Esophagus muscularis mucosa (tissue), 4 donors: Measurements from ENCODE around the gene RMND1. TPM values are rescaled to one million over a fixed set of nuclear protein-coding genes. Genes with fewer than 3 reads are reported as not detected.

Experiments
- DNase-seq: peaks from one replicate; pipeline ENCODE4 v3.0.0-alpha.2; 2017; ENCODE audit errors: extremely low spot score
- H3K27ac ChIP-seq, 4 donors: fragments of 200-600 bp; sonication (generic); replicated peaks in 1 of 4; 1 replicate in 3 of 4; 2 replicates in 1 of 4; pipeline ENCODE4 v1.5.1; 2016 to 2019; ENCODE audit warnings: mild to moderate bottlenecking in 1 of 4
- H3K27me3 ChIP-seq, 4 donors: fragments of 200-600 bp; sonication (generic); one replicate each; pipeline versions ENCODE4 v1.5.1 to v1.6.0; 2016 to 2019
- H3K36me3 ChIP-seq, 4 donors: fragments of 200-600 bp; sonication (generic); one replicate each; pipeline ENCODE4 v1.5.1; 2016 to 2019
- H3K4me1 ChIP-seq, 4 donors: fragments of 200-600 bp; sonication (generic); one replicate each; pipeline ENCODE4 v1.5.1; 2016 to 2019
- H3K4me3 ChIP-seq, 4 donors: fragments of 200-600 bp; sonication (generic); 1 replicate in 2 of 4; 2 replicates in 2 of 4; pipeline ENCODE4 v1.5.1; 2016 to 2019; ENCODE audit warnings: mild to moderate bottlenecking in 4 of 4, moderate library complexity in 1 of 4
- H3K9me3 ChIP-seq, 4 donors: fragments of 200-600 bp; sonication (generic); 1 replicate in 3 of 4; 2 replicates in 1 of 4; pipeline ENCODE4 v1.5.1; 2016 to 2019
- EP300 ChIP-seq: sonication (generic); formaldehyde crosslinking; IDR thresholded peaks from one replicate; pipeline ENCODE4 v1.6.1; 2017; ENCODE audit warnings: antibody characterized with exemption
- POLR2A ChIP-seq: fragments of 450-650 bp; IDR thresholded peaks from one replicate; pipeline ENCODE4 v1.6.1; 2017; ENCODE audit warnings: antibody characterized with exemption, moderate library complexity, mild to moderate bottlenecking, low read depth
- POLR2AphosphoS5 ChIP-seq, 2 donors: sonication (generic); formaldehyde crosslinking; IDR thresholded peaks; one replicate each; pipeline ENCODE4 v1.6.1; 2017; ENCODE audit warnings: antibody characterized with exemption in 2 of 2
- WGBS: methylation state at CpG from one replicate; pipeline ENCODE4 v1.1.5; 2018; 5-methylcytosine and 5-hydroxymethylcytosine counted together
- intact Hi-C: fragments of 100-400 bp; cut with DNase I; formaldehyde crosslinking; loops from one replicate; pipeline ENCODE4 v1.15.1; 2023
- total RNA-seq, 4 donors: library from RNA; depleted of rRNA; stranded (reverse); fragments of >200 nt; gene quantifications; one replicate each; pipeline versions ENCODE4 v1.1.0 to v1.2.1, GENCODE V29; 2016
- TF ChIP-seq, protein P1 (sequence below), 3 experiments: fragments of 200-600 bp in 2 of 3; fragments of 450-650 bp in 1 of 3; sonication (generic) in 2 of 3; IDR thresholded peaks; one replicate each; pipeline ENCODE4 v1.5.1; 2017 to 2019; ENCODE audit warnings: antibody characterized with exemption in 3 of 3, mild to moderate bottlenecking in 2 of 3, moderate library complexity in 1 of 3

Gene RMND1
- total RNA-seq, 4 donors from 2014 or later: 9.9 to 18.7 (median 12.1) TPM

DNA sequence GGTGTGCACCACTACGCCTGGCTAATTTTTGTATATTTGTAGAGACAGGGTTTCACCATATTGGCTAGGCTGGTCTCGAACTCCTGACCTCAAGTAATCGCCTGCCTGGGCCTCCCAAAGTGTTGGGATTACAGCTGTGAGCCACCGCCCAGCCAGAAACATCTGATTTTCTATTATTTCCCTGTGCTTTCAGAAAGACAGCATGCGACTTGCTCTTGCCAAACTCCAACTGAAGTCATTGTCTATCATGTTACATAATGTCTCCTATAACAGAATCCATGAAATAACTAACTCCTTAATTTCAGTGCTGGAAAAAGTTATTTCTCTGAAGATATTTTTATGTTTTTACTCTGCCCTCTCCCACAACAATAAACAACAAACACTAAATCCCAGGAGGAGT lies 8.5 kb downstream of the RMND1 start:
- Histone ChIP-seq H3K27me3 (no peaks in the 10 kb centered on the region), H3K4me1 (peaks cover 34 to 50% (median 44%) of the 10 kb centered on the region in 4 donors), H3K27ac (peak overlapping the region in 2 of 4 donors; percentile 6 to 23), H3K9me3 (no peaks in the 10 kb centered on the region), H3K4me3 (no peak overlapping the region), H3K36me3 (peaks cover 0 to 4% (median 2%) of the 10 kb centered on the region in 4 donors)
- intact Hi-C loops: no loop called here
- TF ChIP-seq EP300 (no peak), POLR2A (no peak), POLR2AphosphoS5 (IDR thresholded peaks at IDR 0.05) (no peak)
- 83% methylated on average over 5 of the region's 5 CpGs for WGBS
- no peak for DNase-seq

DNA sequence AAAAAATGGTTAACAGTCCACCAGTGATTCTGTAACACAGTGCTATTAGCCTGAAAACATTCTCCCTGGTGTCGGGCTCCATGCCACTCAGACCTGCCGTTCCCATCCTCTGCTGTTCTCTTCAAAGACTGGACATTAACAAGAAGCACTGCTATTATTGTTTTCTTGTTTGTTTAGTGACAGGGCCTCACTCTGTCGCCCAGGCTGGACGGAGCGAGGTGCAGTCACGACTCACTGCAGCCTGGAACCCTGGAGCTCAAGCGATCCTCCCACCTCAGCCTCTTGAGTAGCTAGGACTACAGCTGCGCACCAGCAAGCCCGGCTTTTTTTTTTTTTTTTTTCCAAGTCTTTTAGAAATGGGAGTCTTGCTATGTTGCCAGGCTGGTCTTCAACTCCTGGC lies 9.6 kb downstream of the RMND1 start:
- 94% methylated on average over 9 of the region's 9 CpGs for WGBS
- Histone ChIP-seq H3K27ac (no peak overlapping the region), H3K36me3 (peaks cover 0 to 4% (median 2%) of the 10 kb centered on the region in 4 donors), H3K4me3 (no peak overlapping the region), H3K27me3 (no peaks in the 10 kb centered on the region), H3K4me1 (peaks cover 36 to 52% (median 46%) of the 10 kb centered on the region in 4 donors), H3K9me3 (no peaks in the 10 kb centered on the region)
- no peak for DNase-seq
- intact Hi-C loops: no loop called here
- TF ChIP-seq, protein P1, sequence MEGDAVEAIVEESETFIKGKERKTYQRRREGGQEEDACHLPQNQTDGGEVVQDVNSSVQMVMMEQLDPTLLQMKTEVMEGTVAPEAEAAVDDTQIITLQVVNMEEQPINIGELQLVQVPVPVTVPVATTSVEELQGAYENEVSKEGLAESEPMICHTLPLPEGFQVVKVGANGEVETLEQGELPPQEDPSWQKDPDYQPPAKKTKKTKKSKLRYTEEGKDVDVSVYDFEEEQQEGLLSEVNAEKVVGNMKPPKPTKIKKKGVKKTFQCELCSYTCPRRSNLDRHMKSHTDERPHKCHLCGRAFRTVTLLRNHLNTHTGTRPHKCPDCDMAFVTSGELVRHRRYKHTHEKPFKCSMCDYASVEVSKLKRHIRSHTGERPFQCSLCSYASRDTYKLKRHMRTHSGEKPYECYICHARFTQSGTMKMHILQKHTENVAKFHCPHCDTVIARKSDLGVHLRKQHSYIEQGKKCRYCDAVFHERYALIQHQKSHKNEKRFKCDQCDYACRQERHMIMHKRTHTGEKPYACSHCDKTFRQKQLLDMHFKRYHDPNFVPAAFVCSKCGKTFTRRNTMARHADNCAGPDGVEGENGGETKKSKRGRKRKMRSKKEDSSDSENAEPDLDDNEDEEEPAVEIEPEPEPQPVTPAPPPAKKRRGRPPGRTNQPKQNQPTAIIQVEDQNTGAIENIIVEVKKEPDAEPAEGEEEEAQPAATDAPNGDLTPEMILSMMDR (IDR thresholded peaks at IDR 0.05): no peak
- TF ChIP-seq EP300 (no peak), POLR2AphosphoS5 (IDR thresholded peaks at IDR 0.05) (no peak), POLR2A (no peak)

DNA sequence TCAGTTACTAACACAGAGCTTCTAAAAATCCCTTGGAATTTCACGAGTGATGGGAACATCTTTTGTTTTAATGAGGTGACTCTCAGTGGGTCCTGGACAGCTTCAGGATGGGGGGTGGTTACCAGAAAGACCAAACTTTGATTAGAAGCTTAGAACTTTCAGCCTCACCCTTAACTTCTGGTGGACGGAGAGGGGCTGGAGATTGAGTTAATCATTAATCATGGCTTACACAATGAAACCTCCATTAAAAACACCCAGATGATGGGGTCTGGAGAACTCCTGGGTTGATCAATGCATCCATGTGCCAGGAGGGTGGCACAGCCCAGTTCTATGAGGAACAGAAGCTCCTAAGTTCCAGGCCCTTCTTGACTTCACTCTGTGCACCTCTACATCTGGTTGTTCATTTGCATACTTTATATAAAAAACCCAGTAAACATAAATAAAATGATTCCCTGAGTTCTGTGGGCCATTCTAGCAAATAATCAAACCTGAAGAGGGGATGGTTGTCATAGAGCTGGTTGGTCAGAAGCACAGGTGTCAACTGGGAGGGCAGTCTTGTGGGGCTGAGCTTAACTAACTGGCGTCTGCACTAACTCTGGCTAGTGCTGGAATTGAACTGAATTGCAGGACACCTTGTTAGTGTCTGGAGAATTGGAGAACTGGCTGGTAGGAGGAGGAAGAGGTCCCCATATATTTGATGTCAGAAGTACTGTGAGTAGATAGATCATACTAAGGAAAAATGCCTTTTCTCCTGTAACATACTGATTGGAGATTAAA lies 10.3 kb downstream of the RMND1 start:
- peaks cover 0 to 4% (median 2%) of the 10 kb centered on the region in 4 donors for H3K36me3 ChIP-seq
- TF ChIP-seq, protein P1 (IDR thresholded peaks at IDR 0.05): no peak
- TF ChIP-seq POLR2A (no peak), POLR2AphosphoS5 (IDR thresholded peaks at IDR 0.05) (no peak), EP300 (no peak)
- no peaks in the 10 kb centered on the region for H3K27me3 ChIP-seq
- intact Hi-C loops: loop anchor here (1.0 kb wide), 1 partner anchor 35 kb away; no protein-coding TSS in a partner anchor
- no peak for DNase-seq
- H3K27ac ChIP-seq: no peak overlapping the region
- WGBS: 73% methylated on average over 3 of the region's 3 CpGs
- peaks cover 36 to 56% (median 47%) of the 10 kb centered on the region in 4 donors for H3K4me1 ChIP-seq
- no peak overlapping the region for H3K4me3 ChIP-seq
- H3K9me3 ChIP-seq: no peaks in the 10 kb centered on the region

DNA sequence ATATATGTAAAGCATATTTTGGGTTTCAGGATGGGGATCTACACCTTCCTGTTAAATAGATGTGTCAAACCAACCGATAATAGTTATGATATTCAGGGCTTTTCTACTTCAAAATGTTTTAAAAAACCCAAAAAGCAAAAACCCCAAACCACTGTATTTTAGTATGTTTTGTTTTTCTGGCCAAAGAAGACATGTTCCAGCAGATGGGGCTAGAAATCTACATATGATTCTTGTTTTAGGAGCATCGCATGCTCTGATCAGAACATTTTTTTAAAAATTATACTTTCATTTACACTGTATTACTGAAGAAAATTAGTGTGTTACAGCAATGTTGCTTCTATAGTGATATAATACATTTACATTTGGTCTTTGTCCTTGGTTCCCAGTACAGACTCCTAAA lies 11.0 kb downstream of the RMND1 start:
- DNase-seq: no peak
- H3K9me3 ChIP-seq: no peaks in the 10 kb centered on the region
- TF ChIP-seq, protein P1 (IDR thresholded peaks at IDR 0.05): peak; percentile 32 to 51 (median 34)
- TF ChIP-seq EP300: no peak
- no peaks in the 10 kb centered on the region for H3K27me3 ChIP-seq
- peaks cover 0 to 10% (median 2%) of the 10 kb centered on the region in 4 donors for H3K36me3 ChIP-seq
- H3K4me3 ChIP-seq: no peak overlapping the region
- peak overlapping the region in 2 of 4 donors; percentile 0 to 15 for H3K27ac ChIP-seq
- 52% methylated on average over 2 of the region's 2 CpGs for WGBS
- H3K4me1 ChIP-seq: peaks cover 29 to 53% (median 43%) of the 10 kb centered on the region in 4 donors
- intact Hi-C loops: loop anchor here (1.0 kb wide), 1 partner anchor 35 kb away; no protein-coding TSS in a partner anchor

DNA sequence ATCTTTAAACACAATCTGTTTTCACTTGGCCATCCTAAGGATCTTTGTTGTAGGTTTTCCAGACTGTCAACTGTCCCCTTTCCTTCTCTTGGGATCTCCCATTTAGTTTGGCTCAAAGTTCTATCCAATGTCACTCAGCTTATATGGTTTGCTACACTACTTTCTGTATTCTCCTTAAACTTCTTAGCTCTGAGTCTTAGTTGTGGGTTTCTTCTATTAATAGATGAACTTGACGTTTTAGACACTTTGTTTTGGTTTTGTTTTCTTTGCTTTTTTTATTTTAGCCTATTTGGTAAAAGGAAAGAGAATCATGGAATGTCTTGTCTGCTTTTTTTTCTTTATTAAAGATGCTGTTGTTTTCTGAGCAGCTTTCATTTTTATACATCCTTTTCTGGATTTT lies 11.4 kb downstream of the RMND1 start:
- Histone ChIP-seq H3K36me3 (peaks cover 0 to 14% (median 2%) of the 10 kb centered on the region in 4 donors), H3K9me3 (no peaks in the 10 kb centered on the region), H3K4me3 (no peak overlapping the region), H3K4me1 (peaks cover 25 to 49% (median 39%) of the 10 kb centered on the region in 4 donors), H3K27me3 (no peaks in the 10 kb centered on the region), H3K27ac (peak overlapping the region in 2 of 4 donors; percentile 0 to 15)
- TF ChIP-seq POLR2AphosphoS5 (IDR thresholded peaks at IDR 0.05): no peak
- no peak for DNase-seq
- WGBS: 4% methylated on average over 1 of the region's 1 CpG
- intact Hi-C loops: no loop called here
